ENCODE measurements around the gene RAP2C.

Gene RAP2C

DNA sequence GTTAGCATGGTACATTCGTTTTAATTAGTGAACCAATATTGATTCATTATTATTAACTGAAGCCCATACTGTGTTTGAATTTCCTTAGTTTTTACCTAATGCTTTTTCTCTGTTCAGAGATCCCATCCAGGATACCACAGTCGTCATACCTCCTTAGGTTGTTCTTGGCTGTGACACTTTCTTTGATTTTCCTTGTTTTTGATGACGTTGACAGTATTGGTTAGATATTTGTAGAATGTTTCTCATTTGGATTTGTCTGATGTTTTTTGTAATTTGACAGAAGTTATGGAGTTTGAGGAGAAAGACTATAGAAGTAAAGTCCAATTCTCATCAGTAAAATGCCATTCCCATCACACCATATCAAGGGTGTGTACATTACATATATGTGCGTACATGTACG, 16.2 kb upstream of the RAP2C start (continued):
- TF ChIP-seq, protein P1, sequence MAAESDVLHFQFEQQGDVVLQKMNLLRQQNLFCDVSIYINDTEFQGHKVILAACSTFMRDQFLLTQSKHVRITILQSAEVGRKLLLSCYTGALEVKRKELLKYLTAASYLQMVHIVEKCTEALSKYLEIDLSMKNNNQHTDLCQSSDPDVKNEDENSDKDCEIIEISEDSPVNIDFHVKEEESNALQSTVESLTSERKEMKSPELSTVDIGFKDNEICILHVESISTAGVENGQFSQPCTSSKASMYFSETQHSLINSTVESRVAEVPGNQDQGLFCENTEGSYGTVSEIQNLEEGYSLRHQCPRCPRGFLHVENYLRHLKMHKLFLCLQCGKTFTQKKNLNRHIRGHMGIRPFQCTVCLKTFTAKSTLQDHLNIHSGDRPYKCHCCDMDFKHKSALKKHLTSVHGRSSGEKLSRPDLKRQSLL (tag by site-specific recombination; IDR thresholded peaks at IDR 0.05): no peak
- TF ChIP-seq ZNF23 (tag by site-specific recombination; IDR thresholded peaks at IDR 0.05; ENCODE audit: borderline replicate concordance) (no peak), ZNF394 (tag by site-specific recombination; IDR thresholded peaks at IDR 0.05; ENCODE audit: borderline replicate concordance) (no peak), ZBTB1 (tag by site-specific recombination; IDR thresholded peaks at IDR 0.05) (no peak), ZNF626 (tag by site-specific recombination; IDR thresholded peaks at IDR 0.05) (no peak), IKZF3 (tag by site-specific recombination; IDR thresholded peaks at IDR 0.05) (no peak), ZNF544 (tag by site-specific recombination; IDR thresholded peaks at IDR 0.05) (no peak), ZNF391 (tag by site-specific recombination; IDR thresholded peaks at IDR 0.05; ENCODE audit: borderline replicate concordance, low read depth) (no peak)
- TF ChIP-seq, protein P2, sequence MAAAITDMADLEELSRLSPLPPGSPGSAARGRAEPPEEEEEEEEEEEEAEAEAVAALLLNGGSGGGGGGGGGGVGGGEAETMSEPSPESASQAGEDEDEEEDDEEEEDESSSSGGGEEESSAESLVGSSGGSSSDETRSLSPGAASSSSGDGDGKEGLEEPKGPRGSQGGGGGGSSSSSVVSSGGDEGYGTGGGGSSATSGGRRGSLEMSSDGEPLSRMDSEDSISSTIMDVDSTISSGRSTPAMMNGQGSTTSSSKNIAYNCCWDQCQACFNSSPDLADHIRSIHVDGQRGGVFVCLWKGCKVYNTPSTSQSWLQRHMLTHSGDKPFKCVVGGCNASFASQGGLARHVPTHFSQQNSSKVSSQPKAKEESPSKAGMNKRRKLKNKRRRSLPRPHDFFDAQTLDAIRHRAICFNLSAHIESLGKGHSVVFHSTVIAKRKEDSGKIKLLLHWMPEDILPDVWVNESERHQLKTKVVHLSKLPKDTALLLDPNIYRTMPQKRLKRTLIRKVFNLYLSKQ (tag by site-specific recombination; IDR thresholded peaks at IDR 0.05; ENCODE audit: borderline replicate concordance): no peak

DNA sequence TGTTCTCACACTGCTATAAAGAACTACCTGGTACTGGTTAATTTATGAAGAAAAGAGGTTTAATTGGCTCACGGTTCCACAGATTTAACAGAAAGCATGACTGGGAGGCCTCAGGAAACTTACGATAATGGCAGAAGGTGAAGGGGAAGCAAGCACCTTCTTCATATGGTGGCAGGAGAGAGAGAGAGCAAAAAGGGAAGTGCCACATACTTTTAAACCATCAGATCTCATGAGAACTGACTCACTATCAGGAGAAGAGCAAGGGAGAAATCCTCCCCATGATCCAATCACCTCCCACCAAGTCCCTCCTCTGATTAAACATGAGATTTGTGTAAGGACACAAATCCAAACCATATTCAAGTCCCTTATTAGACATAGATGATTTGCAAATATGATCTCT, 12.3 kb upstream of the RAP2C start:
- CTCF ChIA-PET: no interaction called here
- H3K4me1 ChIP-seq (ENCODE audit: control insufficient read depth, insufficient read depth, low read length): no peaks in the 10 kb centered on the region
- TF ChIP-seq GFI1B (tag by site-specific recombination; IDR thresholded peaks at IDR 0.05) (no peak), RBAK (tag by site-specific recombination; IDR thresholded peaks at IDR 0.05) (no peak)
- TF ChIP-seq, protein P3, sequence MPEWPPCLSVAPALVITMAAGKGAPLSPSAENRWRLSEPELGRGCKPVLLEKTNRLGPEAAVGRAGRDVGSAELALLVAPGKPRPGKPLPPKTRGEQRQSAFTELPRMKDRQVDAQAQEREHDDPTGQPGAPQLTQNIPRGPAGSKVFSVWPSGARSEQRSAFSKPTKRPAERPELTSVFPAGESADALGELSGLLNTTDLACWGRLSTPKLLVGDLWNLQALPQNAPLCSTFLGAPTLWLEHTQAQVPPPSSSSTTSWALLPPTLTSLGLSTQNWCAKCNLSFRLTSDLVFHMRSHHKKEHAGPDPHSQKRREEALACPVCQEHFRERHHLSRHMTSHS (tag by site-specific recombination; IDR thresholded peaks at IDR 0.05): no peak
- no peaks in the 10 kb centered on the region for H3K9me3 ChIP-seq (ENCODE audit: control insufficient read depth, insufficient read depth, low read depth, low read length)
- POLR2A ChIA-PET: no interaction called here
- H3K36me3 ChIP-seq (ENCODE audit: control insufficient read depth in 2 of 2, insufficient read depth in 1 of 2, low read length in 2 of 2): no peaks in the 10 kb centered on the region
- no peak overlapping the region for H3K4me3 ChIP-seq (ENCODE audit: low read depth, low read length)
- H3K27ac ChIP-seq (ENCODE audit: extremely low read depth, low read depth, low read length): no peak overlapping the region

DNA sequence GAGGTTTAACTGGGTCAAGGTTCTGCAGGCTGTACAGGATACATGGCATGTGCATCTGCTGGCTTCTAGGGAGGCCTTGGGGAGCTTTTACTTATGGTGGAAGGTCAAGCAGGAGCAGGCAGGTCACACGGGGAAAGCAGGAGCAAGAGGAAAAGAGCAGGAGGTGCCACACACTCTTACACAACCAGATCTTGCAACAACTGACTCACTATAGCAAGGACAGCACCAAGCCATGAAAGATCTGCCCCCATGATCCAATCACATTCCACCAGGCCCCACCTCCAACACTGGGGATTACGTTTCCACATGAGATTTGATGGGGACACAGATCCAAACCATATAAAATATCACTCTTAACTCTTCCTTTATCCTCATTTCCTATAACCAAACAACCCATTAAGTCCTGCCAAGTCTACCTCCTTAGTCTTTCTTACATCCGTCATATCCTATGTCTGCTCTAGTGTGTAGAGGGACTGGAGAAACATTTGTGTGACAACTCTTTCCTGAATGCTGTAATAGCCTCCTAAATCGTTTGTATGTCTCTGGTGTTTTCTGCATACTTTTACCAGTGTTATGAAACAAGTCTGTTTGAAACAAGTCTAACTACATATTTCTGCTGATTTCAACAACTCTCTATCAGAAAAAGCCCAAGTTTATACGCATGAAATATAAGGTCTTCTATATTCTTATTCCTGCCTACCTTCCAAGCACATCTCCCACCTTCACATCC, 8.3 kb upstream of the RAP2C start:
- CTCF ChIA-PET: interaction anchor here (0.6 to 2.6 kb wide), 4 partner anchors 64 to 403 kb away, joined by 3 to 29 read pairs (median 4); no protein-coding TSS in a partner anchor
- POLR2A ChIA-PET: no interaction called here
- no peak overlapping the region for H3K4me3 ChIP-seq (ENCODE audit: low read depth, low read length)
- H3K9me3 ChIP-seq (ENCODE audit: control insufficient read depth, insufficient read depth, low read depth, low read length): no peaks in the 10 kb centered on the region
- H3K36me3 ChIP-seq (ENCODE audit: control insufficient read depth in 2 of 2, insufficient read depth in 1 of 2, low read length in 2 of 2): no peaks in the 10 kb centered on the region
- H3K4me1 ChIP-seq (ENCODE audit: control insufficient read depth, insufficient read depth, low read length): no peaks in the 10 kb centered on the region
- H3K27ac ChIP-seq (ENCODE audit: extremely low read depth, low read depth, low read length): no peak overlapping the region
- TF ChIP-seq ZBTB20 (tag by site-specific recombination; IDR thresholded peaks at IDR 0.05) (no peak), ZNF239 (tag by site-specific recombination; IDR thresholded peaks at IDR 0.05) (no peak), ZFP69B (tag by site-specific recombination; IDR thresholded peaks at IDR 0.05) (no peak), HOXD13 (CRISPR knock-in tag; IDR thresholded peaks at IDR 0.05; ENCODE audit: borderline replicate concordance) (no peak), REPIN1 (tag by site-specific recombination; IDR thresholded peaks at IDR 0.05; ENCODE audit: low read depth) (no peak), ZNF747 (tag by site-specific recombination; IDR thresholded peaks at IDR 0.05) (no peak), IKZF3 (tag by site-specific recombination; IDR thresholded peaks at IDR 0.05) (no peak), ZNF202 (tag by site-specific recombination; IDR thresholded peaks at IDR 0.05; ENCODE audit: borderline replicate concordance) (no peak), ZNF324 (tag by site-specific recombination; IDR thresholded peaks at IDR 0.05) (no peak), MYNN (tag by site-specific recombination; IDR thresholded peaks at IDR 0.05; ENCODE audit: borderline replicate concordance) (no peak)
- TF ChIP-seq, protein P4, sequence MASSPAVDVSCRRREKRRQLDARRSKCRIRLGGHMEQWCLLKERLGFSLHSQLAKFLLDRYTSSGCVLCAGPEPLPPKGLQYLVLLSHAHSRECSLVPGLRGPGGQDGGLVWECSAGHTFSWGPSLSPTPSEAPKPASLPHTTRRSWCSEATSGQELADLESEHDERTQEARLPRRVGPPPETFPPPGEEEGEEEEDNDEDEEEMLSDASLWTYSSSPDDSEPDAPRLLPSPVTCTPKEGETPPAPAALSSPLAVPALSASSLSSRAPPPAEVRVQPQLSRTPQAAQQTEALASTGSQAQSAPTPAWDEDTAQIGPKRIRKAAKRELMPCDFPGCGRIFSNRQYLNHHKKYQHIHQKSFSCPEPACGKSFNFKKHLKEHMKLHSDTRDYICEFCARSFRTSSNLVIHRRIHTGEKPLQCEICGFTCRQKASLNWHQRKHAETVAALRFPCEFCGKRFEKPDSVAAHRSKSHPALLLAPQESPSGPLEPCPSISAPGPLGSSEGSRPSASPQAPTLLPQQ (tag by site-specific recombination; IDR thresholded peaks at IDR 0.05): no peak
- TF ChIP-seq, protein P5, sequence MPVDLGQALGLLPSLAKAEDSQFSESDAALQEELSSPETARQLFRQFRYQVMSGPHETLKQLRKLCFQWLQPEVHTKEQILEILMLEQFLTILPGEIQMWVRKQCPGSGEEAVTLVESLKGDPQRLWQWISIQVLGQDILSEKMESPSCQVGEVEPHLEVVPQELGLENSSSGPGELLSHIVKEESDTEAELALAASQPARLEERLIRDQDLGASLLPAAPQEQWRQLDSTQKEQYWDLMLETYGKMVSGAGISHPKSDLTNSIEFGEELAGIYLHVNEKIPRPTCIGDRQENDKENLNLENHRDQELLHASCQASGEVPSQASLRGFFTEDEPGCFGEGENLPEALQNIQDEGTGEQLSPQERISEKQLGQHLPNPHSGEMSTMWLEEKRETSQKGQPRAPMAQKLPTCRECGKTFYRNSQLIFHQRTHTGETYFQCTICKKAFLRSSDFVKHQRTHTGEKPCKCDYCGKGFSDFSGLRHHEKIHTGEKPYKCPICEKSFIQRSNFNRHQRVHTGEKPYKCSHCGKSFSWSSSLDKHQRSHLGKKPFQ (tag by site-specific recombination; IDR thresholded peaks at IDR 0.05): no peak

All from HEK293 (cell line).